GM12872 (cell line): ENCODE results near the gene DNAJC11.

ENCODE experiments used
- CTCF ChIP-seq: IDR thresholded peaks from 3 replicates; pipeline ENCODE4 v1.5.1; 2011; ENCODE audit warnings: low read depth, mild to moderate bottlenecking, low read length, moderate library complexity; ENCODE audit not compliant: insufficient read depth

Gene DNAJC11

GRCh38 chr1:6631058-6631457, 70.6 kb downstream of the DNAJC11 start:
- TF ChIP-seq CTCF: no peak

GRCh38 chr1:6630027-6630426, 71.6 kb downstream of the DNAJC11 start:
- TF ChIP-seq CTCF: no peak

GRCh38 chr1:6628971-6629479, 72.6 kb downstream of the DNAJC11 start:
- TF ChIP-seq CTCF: no peak

DNA sequence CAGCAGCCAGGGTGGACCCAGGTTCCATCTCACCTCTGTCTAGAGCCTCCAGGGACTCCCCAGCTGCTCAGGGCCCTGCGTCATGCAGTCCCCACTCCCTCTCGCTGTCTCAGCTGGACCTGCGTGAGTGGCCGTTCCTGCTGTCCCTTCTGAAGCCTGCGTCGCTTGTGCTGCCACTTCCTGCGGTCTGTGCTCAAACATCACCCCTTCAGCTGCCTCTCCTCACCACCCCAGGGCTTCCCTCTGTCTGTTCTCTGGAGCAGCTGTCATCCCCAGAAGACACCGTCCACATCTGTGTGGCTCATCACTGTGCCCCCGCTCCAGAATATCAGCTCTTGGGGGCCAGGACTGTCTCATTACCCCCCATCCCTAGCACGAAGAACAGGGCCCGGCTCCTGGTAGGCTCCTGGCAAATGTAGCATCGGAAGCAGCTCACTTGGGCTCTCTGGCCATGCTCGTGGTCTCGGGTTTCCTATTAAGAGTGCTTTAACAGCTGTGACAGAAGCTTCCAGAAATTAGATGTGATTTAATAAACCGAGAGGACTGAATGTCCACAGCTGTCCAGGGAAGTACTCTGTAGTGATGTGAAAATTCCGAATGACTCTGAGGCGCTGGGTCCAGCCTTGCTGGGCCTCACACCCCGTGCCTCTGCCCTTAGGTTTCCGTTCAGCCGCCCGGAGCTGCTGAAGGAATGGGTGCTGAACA, 73.6 kb downstream of the DNAJC11 start:
- TF ChIP-seq CTCF: no peak

DNA sequence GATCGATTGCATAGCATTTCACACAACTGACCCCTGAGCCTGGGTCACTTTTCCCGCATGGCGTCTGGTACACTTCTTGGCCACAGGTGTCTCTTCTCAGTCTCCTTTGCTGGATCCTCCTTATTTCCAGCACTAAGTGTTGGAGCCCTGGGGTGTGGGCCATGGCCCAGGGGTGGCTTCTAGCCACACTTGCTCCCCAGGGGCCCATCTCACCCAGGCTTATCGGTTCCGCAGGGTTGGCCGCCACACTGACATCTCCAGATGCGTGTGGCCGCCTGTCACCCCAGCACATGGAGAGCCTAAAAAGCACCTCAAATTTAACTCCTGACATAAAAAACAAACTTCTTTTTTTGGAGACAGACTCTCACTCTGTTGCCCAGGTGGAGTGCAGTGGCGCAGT, 74.6 kb downstream of the DNAJC11 start:
- TF ChIP-seq CTCF: no peak

DNA sequence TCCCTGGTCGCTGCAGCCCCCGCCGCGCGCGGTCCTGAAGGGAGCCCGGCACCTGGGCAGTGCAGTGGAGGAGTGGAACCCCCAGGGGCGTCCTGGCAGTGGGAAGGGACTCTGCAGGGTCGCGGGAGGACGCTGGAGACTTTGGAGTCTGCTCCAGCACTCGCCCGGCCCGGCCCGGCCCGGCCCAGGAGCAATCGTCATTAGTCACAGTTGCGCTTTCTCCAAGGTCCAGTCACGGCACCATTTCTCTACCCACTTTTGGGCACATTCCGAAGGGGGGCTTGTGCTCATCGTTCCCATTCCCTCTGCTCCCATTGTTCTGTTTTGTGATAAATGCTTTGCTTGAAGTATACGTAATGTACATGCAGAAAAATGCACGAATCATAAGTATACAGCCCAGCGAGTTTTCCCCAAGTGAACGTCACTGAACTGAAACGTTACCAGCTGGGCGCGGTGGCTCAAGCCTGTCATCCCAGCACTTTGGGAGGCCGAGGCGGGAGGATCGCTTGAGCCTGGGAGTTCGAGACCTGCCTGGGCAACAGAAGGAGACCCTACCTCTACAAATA, 75.9 kb downstream of the DNAJC11 start:
- no peak for TF ChIP-seq CTCF

DNA sequence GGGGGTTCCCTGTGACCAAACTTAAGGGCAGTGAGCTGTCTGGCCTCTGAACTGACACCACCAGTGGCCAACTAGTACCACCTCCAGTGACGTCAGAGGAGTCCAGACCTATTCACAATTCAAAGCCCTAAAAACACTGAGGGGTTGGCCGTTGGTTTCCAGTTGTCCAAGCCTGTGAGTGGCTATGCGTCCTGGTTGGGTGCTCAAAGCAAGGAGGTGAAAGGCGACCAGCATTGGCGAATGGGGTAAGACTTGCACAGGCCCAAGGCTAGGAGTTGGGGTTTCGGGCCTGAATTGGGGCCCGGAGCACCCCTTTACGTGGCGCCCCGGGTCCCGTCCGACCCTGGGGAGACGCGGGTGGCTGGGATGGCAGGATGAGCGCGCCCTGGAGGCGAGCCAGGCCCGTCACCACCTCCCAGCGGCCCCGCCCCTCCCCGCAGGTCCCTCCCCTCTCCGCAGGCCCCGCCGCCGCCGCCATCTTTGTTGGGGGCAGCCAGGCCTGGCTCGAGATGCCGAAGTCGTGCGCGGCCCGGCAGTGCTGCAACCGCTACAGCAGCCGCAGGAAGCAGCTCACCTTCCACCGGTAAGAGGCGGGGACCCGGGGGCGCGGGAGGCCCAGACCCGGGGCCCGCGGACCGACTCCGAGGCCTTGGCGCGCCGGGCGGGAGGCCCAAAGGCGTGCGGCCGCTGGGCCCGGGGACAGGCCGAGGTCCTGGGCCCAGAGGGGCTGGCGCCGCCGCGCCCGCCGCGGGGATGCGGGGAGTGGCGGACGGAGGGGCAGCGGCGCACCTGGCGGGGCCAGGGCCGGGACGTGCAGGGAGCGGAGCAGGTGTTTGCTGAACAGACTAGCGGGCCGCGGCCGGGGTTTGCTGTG, 76.7 kb downstream of the DNAJC11 start, which contains the start of gene THAP3:
TSS of gene THAP3 (plus strand) at position 159 of the 874 bp plus-strand sequence. CDS start at position 510, 351 bp downstream.
- TF ChIP-seq CTCF: peak; percentile 12; the same call in 1 of the 3 replicates
